HEK293 (cell line): ENCODE results near the gene MTUS2.

Experiments used
- CTCF ChIA-PET: fragments of 350-600 bp; formaldehyde crosslinking; extraction: SDS; loops from one replicate; lab custom pipeline; 2021; ENCODE audit warnings: antibody characterized with exemption; lab: Yijun Ruan, JAX
- POLR2A ChIA-PET: fragments of 300-600 bp; formaldehyde crosslinking; extraction: SDS; loops from one replicate; lab custom pipeline; 2020; ENCODE audit warnings: antibody characterized with exemption, inconsistent platforms; lab: Yijun Ruan, JAX
- H3K27ac ChIP-seq: fragments of 200-500 bp; sonication (Bioruptor generic); 2 replicates; pipeline ENCODE4 v1.5.1; 2014; ENCODE audit warnings: low read depth, low read length, control low read depth, inconsistent platforms; ENCODE audit errors: extremely low read depth
- H3K36me3 ChIP-seq, 2 experiments: fragments of 200-500 bp in 1 of 2; sonication (Bioruptor generic) in 1 of 2; 1 replicate in 1 of 2; 2 replicates in 1 of 2; pipeline ENCODE4 v1.5.1; 2014 to 2017; ENCODE audit warnings: inconsistent platforms in 2 of 2, low read length in 2 of 2; ENCODE audit not compliant: control insufficient read depth in 2 of 2, insufficient read depth in 1 of 2
- H3K4me1 ChIP-seq: fragments of 200-500 bp; sonication (Bioruptor generic); 2 replicates; pipeline ENCODE4 v1.5.1; 2014; ENCODE audit warnings: mild to moderate bottlenecking, low read length, inconsistent platforms; ENCODE audit not compliant: control insufficient read depth, insufficient read depth
- H3K4me3 ChIP-seq: 2 replicates; pipeline ENCODE4 v1.5.1; 2011; ENCODE audit warnings: low read depth, mild to moderate bottlenecking, control low read depth, low read length, moderate library complexity
- H3K9me3 ChIP-seq: fragments of 200-500 bp; sonication (Bioruptor generic); 2 replicates; pipeline ENCODE4 v1.5.1; 2014; ENCODE audit warnings: low read depth, low read length, inconsistent platforms; ENCODE audit not compliant: control insufficient read depth, insufficient read depth
- KLF1 ChIP-seq: fragments of 450-650 bp; formaldehyde crosslinking; IDR thresholded peaks from 2 replicates; pipeline ENCODE4 v1.5.1; 2016; ENCODE audit warnings: missing biosample characterization, missing genetic modification characterization
- KLF16 ChIP-seq: fragments of 450-650 bp; formaldehyde crosslinking; IDR thresholded peaks from 2 replicates; pipeline ENCODE4 v1.5.1; 2017; ENCODE audit warnings: missing biosample characterization, missing genetic modification characterization
- SP2 ChIP-seq: fragments of 450-650 bp; formaldehyde crosslinking; IDR thresholded peaks from 2 replicates; pipeline ENCODE4 v1.5.1; 2016; ENCODE audit warnings: missing biosample characterization, missing genetic modification characterization
- ZBTB8A ChIP-seq: fragments of 450-650 bp; formaldehyde crosslinking; IDR thresholded peaks from 2 replicates; pipeline ENCODE4 v1.5.1; 2016; ENCODE audit warnings: missing biosample characterization, missing genetic modification characterization
- ZNF133 ChIP-seq: fragments of 450-650 bp; formaldehyde crosslinking; IDR thresholded peaks from 2 replicates; pipeline ENCODE4 v1.5.1; 2016; ENCODE audit warnings: missing biosample characterization, missing genetic modification characterization
- ZNF138 ChIP-seq: fragments of 450-650 bp; formaldehyde crosslinking; IDR thresholded peaks from 2 replicates; pipeline ENCODE4 v1.5.1; 2016; ENCODE audit warnings: missing biosample characterization, missing genetic modification characterization, borderline replicate concordance
- ZNF202 ChIP-seq: fragments of 450-650 bp; formaldehyde crosslinking; IDR thresholded peaks from 2 replicates; pipeline ENCODE4 v1.5.1; 2016; ENCODE audit warnings: missing biosample characterization, missing genetic modification characterization, borderline replicate concordance
- ZNF223 ChIP-seq: fragments of 450-650 bp; formaldehyde crosslinking; IDR thresholded peaks from 2 replicates; pipeline ENCODE4 v1.5.1; 2016; ENCODE audit warnings: missing biosample characterization, missing genetic modification characterization
- ZNF404 ChIP-seq: fragments of 450-650 bp; formaldehyde crosslinking; IDR thresholded peaks from 2 replicates; pipeline ENCODE4 v1.5.1; 2017; ENCODE audit warnings: missing biosample characterization, missing genetic modification characterization
- ZNF510 ChIP-seq: fragments of 450-650 bp; formaldehyde crosslinking; IDR thresholded peaks from 2 replicates; pipeline ENCODE4 v1.5.1; 2018; ENCODE audit warnings: mild to moderate bottlenecking, missing genetic modification characterization, missing biosample characterization; ENCODE audit not compliant: insufficient replicate concordance
- ZNF529 ChIP-seq: fragments of 450-650 bp; formaldehyde crosslinking; IDR thresholded peaks from 2 replicates; pipeline ENCODE4 v1.5.1; 2017; ENCODE audit warnings: missing genetic modification characterization, missing biosample characterization; ENCODE audit not compliant: insufficient replicate concordance
- ZNF561 ChIP-seq: fragments of 450-650 bp; IDR thresholded peaks from 2 replicates; pipeline ENCODE4 v1.5.1; 2018; ENCODE audit warnings: missing biosample characterization, missing genetic modification characterization, borderline replicate concordance
- ZNF585B ChIP-seq: fragments of 450-650 bp; formaldehyde crosslinking; IDR thresholded peaks from 2 replicates; pipeline ENCODE4 v1.5.1; 2016; ENCODE audit warnings: missing biosample characterization, missing genetic modification characterization
- ZNF626 ChIP-seq: fragments of 450-650 bp; sonication (Bioruptor Pico); formaldehyde crosslinking; IDR thresholded peaks from 2 replicates; pipeline ENCODE4 v1.5.1; 2018; ENCODE audit warnings: missing biosample characterization, missing genetic modification characterization, inconsistent platforms
- ZNF654 ChIP-seq: fragments of 450-650 bp; formaldehyde crosslinking; IDR thresholded peaks from 2 replicates; pipeline ENCODE4 v1.5.1; 2016; ENCODE audit warnings: low read depth, missing biosample characterization, missing genetic modification characterization
- ZSCAN30 ChIP-seq: fragments of 450-650 bp; IDR thresholded peaks from 2 replicates; pipeline ENCODE4 v1.5.1; 2018; ENCODE audit warnings: missing biosample characterization, mild to moderate bottlenecking, missing genetic modification characterization, moderate library complexity
- TF ChIP-seq, protein P1 (sequence below): fragments of 450-650 bp; formaldehyde crosslinking; IDR thresholded peaks from 2 replicates; pipeline ENCODE4 v1.5.1; 2016; ENCODE audit warnings: missing biosample characterization, missing genetic modification characterization
- TF ChIP-seq, protein P2 (sequence below): fragments of 450-650 bp; formaldehyde crosslinking; IDR thresholded peaks from 2 replicates; pipeline ENCODE4 v1.5.1; 2016; ENCODE audit warnings: missing biosample characterization, missing genetic modification characterization
- TF ChIP-seq, protein P3 (sequence below): fragments of 450-650 bp; formaldehyde crosslinking; IDR thresholded peaks from 2 replicates; pipeline ENCODE4 v1.5.1; 2016; ENCODE audit warnings: missing biosample characterization, missing genetic modification characterization
- TF ChIP-seq, protein P4 (sequence below): fragments of 450-650 bp; formaldehyde crosslinking; IDR thresholded peaks from 2 replicates; pipeline ENCODE4 v1.5.1; 2016; ENCODE audit warnings: missing biosample characterization, missing genetic modification characterization
- TF ChIP-seq, protein P5 (sequence below): fragments of 450-650 bp; formaldehyde crosslinking; IDR thresholded peaks from 2 replicates; pipeline ENCODE4 v1.5.1; 2016; ENCODE audit warnings: missing biosample characterization, missing genetic modification characterization

Gene MTUS2

DNA sequence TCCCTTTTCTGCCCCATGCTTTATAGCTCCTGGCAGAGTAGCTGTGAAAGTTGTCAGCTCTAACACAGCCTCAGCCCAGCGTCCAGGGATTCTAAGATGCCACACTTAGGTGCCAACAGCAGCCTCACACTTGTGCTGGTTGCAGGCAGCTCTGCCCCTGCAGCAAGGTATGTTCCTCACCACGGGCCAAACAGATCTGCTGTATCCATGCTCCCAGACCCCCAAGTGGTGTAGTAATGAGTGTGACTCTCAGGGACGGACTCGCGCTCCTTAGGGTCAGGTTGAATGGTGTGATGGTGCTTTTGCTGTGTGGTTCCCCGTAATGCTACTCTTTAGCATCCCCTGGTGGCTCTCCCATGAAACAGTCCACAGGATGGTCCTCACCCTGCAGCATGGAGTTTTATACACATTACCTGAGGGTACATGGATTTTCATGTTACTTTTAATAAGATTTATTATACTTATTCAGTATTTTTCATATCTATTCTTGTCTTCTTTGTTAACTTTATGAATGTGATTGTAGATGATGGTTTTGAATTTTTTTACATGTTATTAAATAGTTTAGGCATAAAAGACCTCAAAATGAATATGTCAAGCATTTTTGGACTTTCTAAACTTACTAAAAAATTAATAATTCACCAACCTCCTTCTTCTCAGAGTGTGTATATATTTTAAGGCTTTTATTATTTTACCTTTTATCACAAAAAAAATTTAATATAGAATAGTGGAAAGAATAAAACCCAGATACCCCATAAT lies 542.9 kb downstream of the MTUS2 start (continued):
- TF ChIP-seq, protein P1, sequence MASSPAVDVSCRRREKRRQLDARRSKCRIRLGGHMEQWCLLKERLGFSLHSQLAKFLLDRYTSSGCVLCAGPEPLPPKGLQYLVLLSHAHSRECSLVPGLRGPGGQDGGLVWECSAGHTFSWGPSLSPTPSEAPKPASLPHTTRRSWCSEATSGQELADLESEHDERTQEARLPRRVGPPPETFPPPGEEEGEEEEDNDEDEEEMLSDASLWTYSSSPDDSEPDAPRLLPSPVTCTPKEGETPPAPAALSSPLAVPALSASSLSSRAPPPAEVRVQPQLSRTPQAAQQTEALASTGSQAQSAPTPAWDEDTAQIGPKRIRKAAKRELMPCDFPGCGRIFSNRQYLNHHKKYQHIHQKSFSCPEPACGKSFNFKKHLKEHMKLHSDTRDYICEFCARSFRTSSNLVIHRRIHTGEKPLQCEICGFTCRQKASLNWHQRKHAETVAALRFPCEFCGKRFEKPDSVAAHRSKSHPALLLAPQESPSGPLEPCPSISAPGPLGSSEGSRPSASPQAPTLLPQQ (tag by site-specific recombination) = no peak
- TF ChIP-seq ZNF202 (tag by site-specific recombination) (no peak), ZNF585B (tag by site-specific recombination) (no peak), ZNF404 (tag by site-specific recombination) (no peak), ZNF654 (tag by site-specific recombination) (peak; percentile 70)
- TF ChIP-seq, protein P2, sequence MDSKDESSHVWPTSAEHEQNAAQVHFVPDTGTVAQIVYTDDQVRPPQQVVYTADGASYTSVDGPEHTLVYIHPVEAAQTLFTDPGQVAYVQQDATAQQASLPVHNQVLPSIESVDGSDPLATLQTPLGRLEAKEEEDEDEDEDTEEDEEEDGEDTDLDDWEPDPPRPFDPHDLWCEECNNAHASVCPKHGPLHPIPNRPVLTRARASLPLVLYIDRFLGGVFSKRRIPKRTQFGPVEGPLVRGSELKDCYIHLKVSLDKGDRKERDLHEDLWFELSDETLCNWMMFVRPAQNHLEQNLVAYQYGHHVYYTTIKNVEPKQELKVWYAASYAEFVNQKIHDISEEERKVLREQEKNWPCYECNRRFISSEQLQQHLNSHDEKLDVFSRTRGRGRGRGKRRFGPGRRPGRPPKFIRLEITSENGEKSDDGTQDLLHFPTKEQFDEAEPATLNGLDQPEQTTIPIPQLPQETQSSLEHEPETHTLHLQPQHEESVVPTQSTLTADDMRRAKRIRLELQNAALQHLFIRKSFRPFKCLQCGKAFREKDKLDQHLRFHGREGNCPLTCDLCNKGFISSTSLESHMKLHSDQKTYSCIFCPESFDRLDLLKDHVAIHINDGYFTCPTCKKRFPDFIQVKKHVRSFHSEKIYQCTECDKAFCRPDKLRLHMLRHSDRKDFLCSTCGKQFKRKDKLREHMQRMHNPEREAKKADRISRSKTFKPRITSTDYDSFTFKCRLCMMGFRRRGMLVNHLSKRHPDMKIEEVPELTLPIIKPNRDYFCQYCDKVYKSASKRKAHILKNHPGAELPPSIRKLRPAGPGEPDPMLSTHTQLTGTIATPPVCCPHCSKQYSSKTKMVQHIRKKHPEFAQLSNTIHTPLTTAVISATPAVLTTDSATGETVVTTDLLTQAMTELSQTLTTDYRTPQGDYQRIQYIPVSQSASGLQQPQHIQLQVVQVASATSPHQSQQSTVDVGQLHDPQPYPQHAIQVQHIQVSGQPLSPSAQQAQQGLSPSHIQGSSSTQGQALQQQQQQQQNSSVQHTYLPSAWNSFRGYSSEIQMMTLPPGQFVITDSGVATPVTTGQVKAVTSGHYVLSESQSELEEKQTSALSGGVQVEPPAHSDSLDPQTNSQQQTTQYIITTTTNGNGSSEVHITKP (tag by site-specific recombination) = no peak
- TF ChIP-seq, protein P3, sequence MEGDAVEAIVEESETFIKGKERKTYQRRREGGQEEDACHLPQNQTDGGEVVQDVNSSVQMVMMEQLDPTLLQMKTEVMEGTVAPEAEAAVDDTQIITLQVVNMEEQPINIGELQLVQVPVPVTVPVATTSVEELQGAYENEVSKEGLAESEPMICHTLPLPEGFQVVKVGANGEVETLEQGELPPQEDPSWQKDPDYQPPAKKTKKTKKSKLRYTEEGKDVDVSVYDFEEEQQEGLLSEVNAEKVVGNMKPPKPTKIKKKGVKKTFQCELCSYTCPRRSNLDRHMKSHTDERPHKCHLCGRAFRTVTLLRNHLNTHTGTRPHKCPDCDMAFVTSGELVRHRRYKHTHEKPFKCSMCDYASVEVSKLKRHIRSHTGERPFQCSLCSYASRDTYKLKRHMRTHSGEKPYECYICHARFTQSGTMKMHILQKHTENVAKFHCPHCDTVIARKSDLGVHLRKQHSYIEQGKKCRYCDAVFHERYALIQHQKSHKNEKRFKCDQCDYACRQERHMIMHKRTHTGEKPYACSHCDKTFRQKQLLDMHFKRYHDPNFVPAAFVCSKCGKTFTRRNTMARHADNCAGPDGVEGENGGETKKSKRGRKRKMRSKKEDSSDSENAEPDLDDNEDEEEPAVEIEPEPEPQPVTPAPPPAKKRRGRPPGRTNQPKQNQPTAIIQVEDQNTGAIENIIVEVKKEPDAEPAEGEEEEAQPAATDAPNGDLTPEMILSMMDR = peak; percentile 78

DNA sequence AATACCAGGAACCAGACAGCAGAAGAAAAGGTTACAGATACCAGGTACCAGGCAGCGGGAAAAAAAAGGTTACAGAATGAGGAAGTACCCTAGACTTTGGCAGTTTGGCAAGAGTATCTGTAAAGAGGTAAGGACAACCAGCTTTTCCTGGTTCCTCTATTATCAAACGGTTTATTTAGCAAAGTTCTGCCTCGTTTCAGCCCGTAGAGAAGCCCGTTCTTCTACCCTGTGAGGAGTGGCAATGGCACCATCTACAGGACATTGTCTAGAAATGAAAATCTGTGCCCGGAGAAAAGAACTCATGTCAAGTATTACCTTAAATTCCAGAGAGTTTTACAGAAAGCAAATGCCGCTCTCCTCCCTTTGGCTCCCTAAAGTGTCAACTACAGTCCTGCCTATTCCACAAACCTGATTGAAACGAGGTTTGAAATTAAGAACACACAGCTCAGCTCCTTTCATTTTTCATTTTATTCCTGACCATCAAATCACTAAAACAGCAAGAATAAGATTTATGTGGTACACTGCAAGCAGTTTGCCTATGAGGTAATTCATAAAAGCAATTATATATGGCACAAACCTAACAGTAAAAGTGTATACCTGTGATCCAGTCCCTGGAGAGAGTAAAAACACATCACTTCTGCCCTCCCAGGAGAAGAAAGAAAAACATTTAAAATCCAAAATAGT lies 549.1 kb downstream of the MTUS2 start:
- Histone ChIP-seq H3K9me3 (no peaks in the 10 kb centered on the region), H3K4me1 (no peaks in the 10 kb centered on the region), H3K4me3 (no peak overlapping the region), H3K27ac (no peak overlapping the region), H3K36me3 (no peaks in the 10 kb centered on the region)
- ChIA-PET CTCF (interaction anchor here (0.5 to 1.6 kb wide), 15 partner anchors 9 to 1445 kb away, joined by 3 to 11 read pairs (median 3); no protein-coding TSS in a partner anchor), POLR2A (no interaction called here)
- TF ChIP-seq KLF1 (tag by site-specific recombination) = no peak
- TF ChIP-seq ZNF654 (tag by site-specific recombination) = peak; percentile 68

DNA sequence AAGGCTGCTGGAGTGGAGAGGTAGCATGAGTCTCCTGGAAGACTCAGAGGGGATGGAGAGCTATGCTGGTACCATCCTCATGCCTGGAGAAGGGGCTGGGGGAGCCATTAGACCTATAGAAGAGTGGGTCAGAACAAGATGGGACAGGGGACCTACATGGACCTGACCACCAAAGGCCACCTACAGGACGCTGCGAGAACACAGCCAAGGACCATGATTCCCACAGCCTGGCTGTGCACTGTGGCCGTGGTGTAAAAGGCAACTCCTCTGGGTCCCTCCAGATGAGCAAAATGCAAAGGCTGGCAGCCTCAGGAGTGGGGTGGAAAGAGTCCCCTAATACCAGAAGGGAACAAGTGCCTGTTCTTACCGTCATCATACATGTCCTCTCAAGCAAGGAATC lies 559.1 kb downstream of the MTUS2 start:
- no peaks in the 10 kb centered on the region for H3K4me1 ChIP-seq
- ChIA-PET CTCF (interaction anchor here (0.7 to 1.1 kb wide), 2 partner anchors 10 to 15 kb away, joined by 4 to 5 read pairs; no protein-coding TSS in a partner anchor), POLR2A (no interaction called here)
- H3K27ac ChIP-seq = no peak overlapping the region
- no peaks in the 10 kb centered on the region for H3K36me3 ChIP-seq
- H3K9me3 ChIP-seq = no peaks in the 10 kb centered on the region
- no peak overlapping the region for H3K4me3 ChIP-seq
- TF ChIP-seq ZNF510 (no peak), ZNF138 (tag by site-specific recombination) (no peak), ZNF561 (no peak), KLF16 (tag by site-specific recombination) (no peak), SP2 (tag by site-specific recombination) (no peak), ZSCAN30 (tag by site-specific recombination) (no peak), ZNF223 (tag by site-specific recombination) (no peak), ZNF654 (tag by site-specific recombination) (no peak), ZNF626 (tag by site-specific recombination) (no peak), ZNF133 (tag by site-specific recombination) (no peak), ZNF529 (tag by site-specific recombination) (no peak), ZBTB8A (tag by site-specific recombination) (no peak)
- TF ChIP-seq, protein P4, sequence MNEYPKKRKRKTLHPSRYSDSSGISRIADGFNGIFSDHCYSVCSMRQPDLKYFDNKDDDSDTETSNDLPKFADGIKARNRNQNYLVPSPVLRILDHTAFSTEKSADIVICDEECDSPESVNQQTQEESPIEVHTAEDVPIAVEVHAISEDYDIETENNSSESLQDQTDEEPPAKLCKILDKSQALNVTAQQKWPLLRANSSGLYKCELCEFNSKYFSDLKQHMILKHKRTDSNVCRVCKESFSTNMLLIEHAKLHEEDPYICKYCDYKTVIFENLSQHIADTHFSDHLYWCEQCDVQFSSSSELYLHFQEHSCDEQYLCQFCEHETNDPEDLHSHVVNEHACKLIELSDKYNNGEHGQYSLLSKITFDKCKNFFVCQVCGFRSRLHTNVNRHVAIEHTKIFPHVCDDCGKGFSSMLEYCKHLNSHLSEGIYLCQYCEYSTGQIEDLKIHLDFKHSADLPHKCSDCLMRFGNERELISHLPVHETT (tag by site-specific recombination) = no peak
- TF ChIP-seq, protein P5, sequence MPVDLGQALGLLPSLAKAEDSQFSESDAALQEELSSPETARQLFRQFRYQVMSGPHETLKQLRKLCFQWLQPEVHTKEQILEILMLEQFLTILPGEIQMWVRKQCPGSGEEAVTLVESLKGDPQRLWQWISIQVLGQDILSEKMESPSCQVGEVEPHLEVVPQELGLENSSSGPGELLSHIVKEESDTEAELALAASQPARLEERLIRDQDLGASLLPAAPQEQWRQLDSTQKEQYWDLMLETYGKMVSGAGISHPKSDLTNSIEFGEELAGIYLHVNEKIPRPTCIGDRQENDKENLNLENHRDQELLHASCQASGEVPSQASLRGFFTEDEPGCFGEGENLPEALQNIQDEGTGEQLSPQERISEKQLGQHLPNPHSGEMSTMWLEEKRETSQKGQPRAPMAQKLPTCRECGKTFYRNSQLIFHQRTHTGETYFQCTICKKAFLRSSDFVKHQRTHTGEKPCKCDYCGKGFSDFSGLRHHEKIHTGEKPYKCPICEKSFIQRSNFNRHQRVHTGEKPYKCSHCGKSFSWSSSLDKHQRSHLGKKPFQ (tag by site-specific recombination) = no peak
